Activated CD4-positive, alpha-beta T cell treated with anti-CD3 and anti-CD28 coated beads, Interleukin-2, amount 50 U/mL, for 16 hours (primary cell): ENCODE data around the gene NKX1-2.

Experiments used
- DNase-seq: peaks from one replicate; pipeline ENCODE4 v3.0.0-alpha.2; 2020

NKX1-2 gene

GRCh38 chr10:124474514-124475070 is 24.8 kb upstream of the NKX1-2 start:
- no peak for DNase-seq

GRCh38 chr10:124473070-124473469 is 23.2 kb upstream of the NKX1-2 start:
- DNase-seq: no peak

GRCh38 chr10:124472071-124472470 is 22.2 kb upstream of the NKX1-2 start:
- DNase-seq: no peak

- DNase-seq: no peak
Observed at GRCh38 chr10:124470544-124471434, 21.0 kb upstream of the NKX1-2 start.

- DNase-seq: no peak
Observed at GRCh38 chr10:124469956-124470484, 20.2 kb upstream of the NKX1-2 start.

- DNase-seq: no peak
Observed at GRCh38 chr10:124468624-124469023, 18.8 kb upstream of the NKX1-2 start.

- DNase-seq: no peak
Observed at GRCh38 chr10:124467165-124467564, 17.3 kb upstream of the NKX1-2 start.

GRCh38 chr10:124465777-124466488 is 16.1 kb upstream of the NKX1-2 start:
- no peak for DNase-seq

- DNase-seq: no peak
Observed at GRCh38 chr10:124465003-124465776, 15.4 kb upstream of the NKX1-2 start.

GRCh38 chr10:124464028-124464965 is 14.5 kb upstream of the NKX1-2 start:
- DNase-seq: no peak

- DNase-seq: no peak
Observed at GRCh38 chr10:124462348-124462695, 12.5 kb upstream of the NKX1-2 start.

GRCh38 chr10:124461642-124462347 is 12.0 kb upstream of the NKX1-2 start, which contains the start of gene LHPP:
Gene LHPP (plus strand): TSS chr10:124461823. CDS start chr10:124461863, 40 bp downstream.
- DNase-seq: peak; percentile 88

GRCh38 chr10:124460144-124460543 is 10.3 kb upstream of the NKX1-2 start:
- no peak for DNase-seq

- DNase-seq: no peak
Observed at GRCh38 chr10:124459395-124459794, 9.6 kb upstream of the NKX1-2 start.

GRCh38 chr10:124458889-124459288 is 9.1 kb upstream of the NKX1-2 start:
- no peak for DNase-seq

- no peak for DNase-seq
Observed at GRCh38 chr10:124458473-124458872, 8.6 kb upstream of the NKX1-2 start.

- no peak for DNase-seq
Observed at GRCh38 chr10:124455441-124455840, 5.6 kb upstream of the NKX1-2 start.

GRCh38 chr10:124453960-124454610 is 4.2 kb upstream of the NKX1-2 start:
- no peak for DNase-seq

GRCh38 chr10:124451276-124451675 is 1.4 kb upstream of the NKX1-2 start:
- DNase-seq: no peak

GRCh38 chr10:124450783-124451057 is 885 bp upstream of the NKX1-2 start:
- DNase-seq: no peak
